Smooth muscle cell of the brain vasculature (primary cell): ENCODE results near the gene GNB1L.

Experiments used
- DNase-seq: peaks from one replicate; pipeline ENCODE4 v3.0.0-alpha.2; 2012; ENCODE audit warnings: low read depth, low spot score

The GNB1L gene

DNA sequence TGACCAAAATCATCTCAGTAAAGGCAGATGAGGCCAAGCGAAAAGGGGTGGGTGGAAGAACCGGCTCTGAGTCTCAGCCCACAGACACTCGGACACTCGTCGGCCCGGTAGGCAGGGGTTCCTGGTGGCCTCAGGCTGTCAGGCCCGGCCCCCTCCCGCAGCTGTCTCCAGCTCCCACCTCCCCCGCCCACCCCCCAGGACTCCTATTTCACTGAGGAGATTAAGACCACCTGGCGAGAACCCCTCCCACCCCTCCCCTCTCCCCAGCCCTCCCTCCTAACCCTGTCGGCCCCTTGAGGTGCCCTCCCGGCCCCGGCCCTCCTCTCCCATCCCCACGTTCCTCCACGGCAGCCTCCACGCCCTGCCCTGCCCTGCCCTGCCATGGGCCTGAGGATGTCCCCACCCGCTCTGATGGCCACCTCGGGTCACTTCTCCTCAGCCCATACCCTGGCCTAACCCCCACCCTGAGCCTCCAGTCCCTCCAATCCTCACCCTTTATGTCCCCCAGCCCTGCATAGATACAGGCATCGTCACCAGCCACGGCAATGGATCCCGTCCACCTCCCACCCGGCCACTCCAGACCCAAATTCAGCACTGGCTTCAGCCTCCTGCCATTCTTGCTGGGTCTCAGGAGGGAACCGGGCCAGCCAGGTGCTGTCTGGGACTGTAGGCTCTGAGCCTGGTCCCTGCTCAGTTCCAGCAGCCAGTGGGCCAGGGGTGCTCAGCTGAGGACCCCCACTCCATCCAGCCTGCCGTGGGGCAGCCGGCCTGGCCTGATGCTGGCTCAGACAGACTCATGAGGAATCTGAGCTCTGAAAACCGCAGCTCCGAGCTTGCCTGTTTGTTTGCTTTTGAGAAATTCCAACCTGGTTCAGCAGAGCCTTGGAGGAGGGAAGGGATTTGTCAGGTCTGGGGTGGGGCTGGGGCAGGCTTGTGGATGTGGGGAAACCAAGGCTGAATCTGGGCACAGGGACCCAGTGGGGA is 103.9 kb downstream of the GNB1L start:
- no peak for DNase-seq

DNA sequence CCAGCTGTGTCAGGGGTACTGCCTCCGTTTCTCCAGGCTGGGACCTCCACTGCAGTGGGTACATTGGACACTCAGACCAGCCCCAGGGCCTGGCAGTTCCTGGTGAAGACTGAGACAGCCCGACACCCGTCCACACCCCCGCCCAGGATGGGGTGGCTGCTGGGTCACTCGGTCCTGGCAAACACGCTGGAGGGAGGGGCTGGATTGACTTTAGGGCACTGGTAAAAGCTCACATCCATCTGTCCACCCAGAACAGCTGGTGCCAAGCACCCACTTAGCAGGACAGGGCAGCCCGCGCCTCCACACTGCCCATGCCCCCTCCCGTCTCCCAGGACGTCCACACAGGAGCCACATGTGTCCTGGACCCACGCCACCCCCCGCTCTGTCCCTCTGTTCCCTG is 104.8 kb downstream of the GNB1L start:
- no peak for DNase-seq

DNA sequence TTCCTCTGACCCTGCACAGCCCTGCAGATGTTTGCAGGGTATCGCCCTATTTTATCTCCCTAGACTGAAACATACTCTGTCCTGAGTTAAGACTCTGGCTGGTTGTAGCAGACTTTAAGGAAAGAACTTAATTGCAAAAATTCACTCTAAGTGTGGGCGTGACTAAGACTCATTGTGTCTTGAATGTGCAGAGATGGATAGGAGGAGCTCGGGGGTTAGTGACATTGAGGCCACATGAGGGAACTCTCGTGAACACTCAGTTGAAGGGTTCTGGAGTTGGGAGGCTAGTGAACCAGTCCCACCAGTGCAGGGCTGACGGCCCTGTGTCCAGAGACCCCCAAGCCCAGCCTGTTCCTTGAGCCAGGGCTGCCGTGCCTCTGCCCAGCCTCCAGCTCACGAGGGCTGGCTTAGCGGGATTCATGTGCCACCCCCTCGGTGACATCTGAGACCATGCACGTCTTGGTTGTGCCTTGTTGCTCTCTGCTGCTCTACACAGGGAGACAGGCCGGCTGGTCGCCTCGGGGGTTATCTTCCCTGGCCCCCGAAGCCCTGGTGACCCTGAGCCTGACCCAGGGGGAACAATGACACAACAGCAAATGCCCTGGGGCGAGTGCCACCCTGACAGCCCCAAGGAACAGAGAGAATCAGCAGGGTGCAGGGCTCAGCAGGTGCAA is 105.5 kb downstream of the GNB1L start:
- DNase-seq: no peak

DNA sequence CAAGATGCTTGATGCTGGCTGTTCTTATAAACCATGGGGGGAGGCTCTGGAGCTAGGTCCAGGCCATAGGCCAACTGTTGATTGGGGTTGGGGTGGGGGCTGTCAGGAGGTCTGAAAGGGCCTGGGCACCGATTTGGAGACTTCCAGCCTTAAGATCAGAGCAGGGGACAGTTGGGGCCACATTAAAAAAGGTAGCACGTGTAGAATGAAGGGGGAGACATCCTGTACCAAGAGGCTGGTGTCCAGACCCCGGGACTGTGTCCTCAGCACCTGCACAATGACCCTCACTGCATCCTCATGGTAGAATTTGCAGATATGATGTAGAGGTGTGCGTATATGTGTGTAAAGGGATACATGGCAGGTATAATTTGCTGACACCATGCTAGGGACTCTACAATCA is 106.5 kb downstream of the GNB1L start:
- no peak for DNase-seq

DNA sequence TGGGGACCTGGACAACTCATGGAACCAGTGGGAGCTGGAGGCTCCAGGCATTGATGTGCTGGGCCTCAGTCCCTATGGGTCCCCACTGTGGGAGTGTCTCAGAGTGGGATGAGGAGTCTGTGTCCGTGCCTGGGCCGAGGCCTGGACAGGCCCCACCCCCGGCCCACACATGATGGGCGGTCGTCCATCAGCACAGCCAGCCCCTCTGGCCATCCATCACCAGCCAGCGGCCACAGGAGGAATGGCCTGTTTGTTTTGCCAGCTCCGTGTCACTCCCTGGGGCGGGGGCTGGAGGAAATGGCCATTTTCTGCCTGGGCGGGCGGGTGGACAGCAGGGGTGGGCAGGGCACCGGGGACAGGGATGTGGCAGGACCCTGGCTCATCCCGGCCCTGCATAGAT is 107.1 kb downstream of the GNB1L start:
- DNase-seq: no peak

DNA sequence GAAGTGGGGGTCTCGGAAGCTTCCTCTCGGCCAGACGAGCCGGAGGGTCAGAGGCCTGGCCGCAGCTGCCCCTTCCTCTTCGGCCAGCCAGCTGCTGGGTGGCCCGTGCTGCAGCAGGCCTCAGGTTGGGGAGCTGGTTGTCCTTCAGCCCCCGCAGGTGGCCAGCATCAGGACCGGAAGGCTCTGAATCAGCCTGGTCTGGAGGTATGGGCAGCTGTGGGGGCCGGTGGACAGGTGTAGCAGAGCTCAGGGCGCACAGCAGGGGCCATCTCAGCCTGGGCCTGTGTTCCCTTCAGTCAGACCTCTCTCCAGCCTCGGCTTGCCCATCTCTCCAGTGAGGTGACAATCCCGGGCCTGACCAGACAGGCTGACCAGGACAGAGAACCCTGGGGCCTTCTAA is 107.9 kb downstream of the GNB1L start:
- DNase-seq: no peak

DNA sequence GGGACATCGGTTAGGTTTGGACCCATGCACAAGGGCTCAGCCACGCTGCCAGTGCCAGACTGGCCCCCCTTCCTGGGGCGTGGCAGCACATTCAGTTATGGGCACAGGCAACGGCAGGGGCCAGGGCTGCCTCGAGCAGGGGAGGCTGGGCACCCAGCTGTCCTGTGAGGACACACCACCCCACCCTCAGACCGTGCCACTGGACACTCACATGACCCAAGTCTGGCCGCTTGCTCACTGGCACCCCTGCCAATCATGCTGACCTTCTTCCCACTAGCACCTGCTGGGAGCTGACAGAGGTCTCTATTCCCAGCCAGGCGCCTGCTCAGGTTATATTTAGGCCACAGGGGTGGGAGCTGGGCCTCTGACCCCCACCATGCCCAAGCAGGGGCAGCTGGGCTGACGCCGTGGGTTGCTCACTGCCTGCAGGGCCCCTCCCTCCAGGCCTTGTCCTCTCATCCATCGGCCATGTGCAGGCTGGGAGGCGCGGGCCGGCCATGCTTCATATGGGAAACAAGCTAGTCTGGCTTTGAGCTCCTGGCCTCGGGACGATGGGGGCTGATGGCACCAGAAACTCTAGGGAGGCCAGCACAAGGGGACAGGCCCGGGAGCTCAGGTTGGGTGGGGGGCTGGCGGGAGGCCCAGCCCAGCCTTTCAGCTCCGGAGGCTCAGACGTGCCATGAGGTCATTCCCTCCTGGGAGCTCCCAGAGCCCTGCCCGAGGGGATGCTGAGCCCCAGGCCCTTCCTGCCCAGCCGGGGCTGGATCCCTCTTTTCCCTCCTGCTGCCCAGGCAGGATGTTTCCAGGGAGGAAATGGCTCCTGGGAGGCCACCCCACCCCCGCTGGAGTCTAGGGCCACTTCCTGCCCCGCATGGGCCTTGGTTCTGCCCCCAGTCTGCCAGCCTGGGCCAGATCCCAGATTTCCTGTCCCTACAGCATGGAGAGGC is 109.2 kb downstream of the GNB1L start:
- no peak for DNase-seq

DNA sequence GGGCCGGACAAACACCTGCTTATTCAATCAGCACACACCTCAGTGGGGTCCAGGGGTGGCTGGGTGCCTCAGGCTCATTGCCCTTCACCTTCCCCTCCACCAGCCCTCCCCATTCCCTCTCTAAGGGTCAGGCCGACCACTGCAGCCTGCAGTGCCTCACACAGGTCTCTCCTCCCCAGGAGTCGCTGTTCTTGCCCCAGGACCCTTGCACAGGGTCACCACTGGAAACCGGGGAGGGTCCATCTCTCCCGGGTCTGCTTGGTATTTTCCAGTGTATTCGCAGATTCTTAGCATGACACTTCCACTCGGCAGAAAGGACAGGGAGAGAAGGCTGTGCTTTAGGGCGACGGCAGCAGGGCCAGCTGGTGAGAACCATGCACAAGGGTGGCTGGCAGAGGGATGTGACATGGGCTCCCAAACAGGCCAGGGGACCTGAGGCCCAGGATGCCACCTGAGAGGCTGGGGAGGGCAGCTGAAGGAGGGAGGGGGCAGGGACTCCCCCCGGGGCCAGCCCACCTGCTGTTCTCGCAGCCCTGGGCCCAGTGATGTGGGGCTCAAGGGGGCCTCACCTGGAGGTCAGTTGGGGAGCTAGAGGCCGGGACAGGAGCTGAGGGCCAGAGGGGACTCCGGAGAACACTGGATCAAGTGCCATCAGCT is 110.2 kb downstream of the GNB1L start:
- DNase-seq: no peak

DNA sequence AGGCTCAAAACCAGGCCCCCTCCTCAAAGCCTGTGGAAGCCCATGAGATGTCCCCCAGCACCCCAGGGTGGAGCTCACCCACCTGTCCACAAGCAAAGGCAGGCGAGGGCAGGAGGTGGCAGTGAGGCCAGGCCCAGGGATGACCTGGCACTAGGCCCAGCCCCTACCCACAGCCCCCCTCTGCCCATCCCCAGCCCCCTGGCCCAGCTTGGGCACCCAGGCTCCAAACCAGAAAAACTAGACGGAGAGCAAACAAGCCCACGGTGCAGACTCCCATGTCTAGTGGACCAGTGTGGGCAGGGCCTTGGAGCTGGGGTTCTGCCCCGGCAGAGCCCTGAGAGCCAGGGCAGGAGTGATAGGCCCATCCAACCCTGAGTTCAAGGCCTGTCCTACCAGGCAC is 111.0 kb downstream of the GNB1L start:
- DNase-seq: no peak

DNA sequence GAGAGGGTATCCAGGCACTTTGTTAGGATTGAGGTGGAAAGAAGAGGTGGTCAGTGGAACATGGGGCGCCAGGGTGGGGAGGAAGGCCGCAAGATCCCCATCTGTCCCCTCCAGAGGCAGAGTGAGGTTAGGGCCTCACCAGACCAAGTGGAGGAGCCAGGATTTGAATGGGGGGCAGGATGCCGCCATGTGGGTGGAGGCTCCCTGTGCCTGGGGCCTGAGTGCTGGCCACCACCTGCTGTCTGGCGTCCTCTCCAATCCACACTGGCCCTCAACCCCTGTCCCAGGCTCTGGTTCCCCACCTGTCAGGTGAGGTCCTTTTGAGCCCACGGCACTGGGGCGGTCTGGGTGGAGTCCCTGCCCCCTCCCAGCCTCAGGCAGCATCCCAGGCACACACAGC is 111.6 kb downstream of the GNB1L start:
- no peak for DNase-seq

DNA sequence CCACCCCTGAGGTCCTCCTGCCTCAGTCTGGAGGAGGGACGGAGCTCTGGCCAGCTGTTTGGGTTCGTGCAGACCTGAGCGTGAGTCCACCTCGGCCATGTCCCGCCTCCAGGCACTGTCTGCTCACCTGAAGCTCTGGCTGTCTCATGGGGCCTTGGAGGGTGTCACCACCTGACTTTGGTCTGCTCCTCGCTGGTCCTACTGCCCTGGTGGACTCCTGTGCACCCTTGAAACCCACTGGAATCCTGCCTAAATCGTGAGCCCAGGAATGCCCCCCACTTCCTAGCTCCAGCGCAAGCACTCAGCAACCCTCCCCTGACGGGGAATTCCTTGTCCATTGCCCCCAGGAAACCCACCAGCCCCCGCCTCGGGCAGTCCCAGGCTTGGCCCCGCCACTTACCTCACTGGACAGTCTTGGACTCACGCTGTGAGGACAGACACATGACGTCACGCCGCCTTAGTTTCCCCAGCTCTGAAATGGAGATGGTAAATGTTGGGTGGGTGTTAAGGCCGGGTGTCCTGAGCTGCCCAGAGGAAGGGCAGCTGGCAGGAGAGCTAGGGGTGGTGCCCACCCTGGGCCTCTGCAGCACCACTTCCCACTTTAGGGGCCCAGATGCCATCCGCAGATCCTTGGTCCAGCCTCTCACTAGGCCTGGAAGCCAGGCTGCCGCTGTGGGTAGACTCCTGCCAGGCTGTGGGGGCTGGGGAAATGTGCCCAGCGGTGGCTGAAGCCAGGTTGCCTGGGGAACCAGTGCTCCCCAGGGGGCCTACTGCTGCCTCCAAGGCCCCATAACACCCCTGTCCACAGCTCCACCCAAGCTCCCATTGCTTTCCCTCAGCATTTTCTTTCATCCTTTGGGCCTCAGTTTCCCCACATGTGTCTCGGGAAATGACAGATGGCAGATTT is 112.3 kb downstream of the GNB1L start:
- no peak for DNase-seq

DNA sequence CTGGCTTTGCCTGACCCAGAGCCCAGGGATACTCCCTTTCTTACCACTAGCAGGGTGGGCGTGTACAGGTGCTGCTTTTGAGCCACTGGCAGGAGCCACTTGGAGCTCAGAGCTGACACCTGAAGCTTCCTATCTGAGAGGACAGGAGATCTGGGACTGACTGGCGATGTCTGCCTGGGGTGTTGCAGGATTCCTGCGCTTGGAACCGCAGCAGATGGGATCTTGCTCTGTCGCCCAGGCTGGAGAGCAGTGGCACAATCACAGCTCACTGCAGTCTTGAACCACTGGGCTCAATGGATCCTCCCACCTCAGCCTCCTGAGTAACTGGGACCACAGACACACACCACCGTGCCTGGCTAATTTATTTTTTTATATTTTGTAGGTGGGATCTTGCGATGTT is 113.6 kb downstream of the GNB1L start:
- no peak for DNase-seq

DNA sequence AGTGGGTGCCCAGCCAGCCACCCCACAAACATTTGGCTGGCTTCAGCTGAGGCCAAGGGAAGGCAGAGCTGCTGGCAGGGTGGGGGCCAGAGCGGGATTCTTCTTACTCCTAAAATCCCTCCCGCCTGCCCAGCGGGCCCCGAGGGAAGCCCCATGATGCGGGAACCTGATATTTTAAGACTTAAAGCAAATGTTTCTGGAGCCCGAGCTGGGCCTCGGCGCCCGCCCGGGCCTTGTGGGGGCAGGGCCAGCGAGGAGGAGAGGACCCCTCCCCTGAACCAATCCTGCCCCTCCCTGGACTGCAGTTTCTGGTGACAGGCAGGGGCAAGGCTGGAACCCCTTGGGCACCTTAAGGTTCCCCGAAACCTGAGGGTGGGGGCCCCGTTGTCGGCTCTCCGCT is 114.1 kb downstream of the GNB1L start:
- DNase-seq: no peak

DNA sequence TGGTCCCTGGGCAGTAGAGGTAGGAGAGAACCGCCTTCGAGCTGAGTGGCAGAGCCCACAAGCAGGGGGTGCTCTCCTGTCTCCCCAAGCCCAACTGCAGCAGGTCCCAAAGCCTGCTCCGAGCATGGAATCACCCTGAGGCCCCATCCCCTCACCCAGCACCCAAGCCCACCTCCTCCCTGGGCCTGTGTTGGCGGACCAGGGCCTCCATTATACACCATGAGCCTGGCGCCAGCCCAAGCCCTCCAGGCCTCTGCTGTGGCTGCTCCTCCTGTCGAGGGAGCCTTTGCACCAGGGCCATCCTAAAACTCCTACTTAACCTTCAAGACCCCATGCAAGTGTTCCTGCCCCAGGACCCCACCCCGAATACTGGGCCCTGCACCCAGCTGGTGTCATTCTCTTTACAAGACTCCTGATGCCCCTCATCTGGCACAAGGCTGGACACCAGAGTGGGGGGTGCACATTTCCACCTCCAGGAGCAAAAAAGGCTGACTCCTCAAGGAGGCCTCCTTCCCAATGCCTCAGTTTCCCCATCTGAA is 114.7 kb downstream of the GNB1L start:
- no peak for DNase-seq

DNA sequence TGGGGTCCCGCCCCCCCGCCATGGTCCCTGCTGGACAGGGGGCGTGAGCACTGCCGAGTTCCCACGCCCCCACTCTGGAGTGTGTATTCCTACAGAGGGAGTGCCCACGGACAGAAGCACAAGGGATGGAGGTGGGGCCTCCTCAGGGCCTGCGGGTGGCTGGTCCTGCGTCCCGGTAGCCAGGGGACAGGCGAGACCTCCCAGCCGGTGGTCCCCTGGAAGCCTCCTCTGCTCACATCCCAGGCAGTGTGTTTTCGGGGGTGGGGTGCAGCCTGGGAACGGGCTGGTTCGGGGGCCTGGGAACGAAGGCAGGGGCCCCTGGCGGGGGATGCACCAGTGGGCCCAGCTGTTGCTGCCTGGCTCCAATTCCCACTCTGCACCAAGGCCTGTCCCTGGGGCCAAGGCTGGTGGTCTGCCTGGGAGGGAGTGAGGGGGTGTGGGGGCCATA is 115.2 kb downstream of the GNB1L start:
- DNase-seq: no peak

DNA sequence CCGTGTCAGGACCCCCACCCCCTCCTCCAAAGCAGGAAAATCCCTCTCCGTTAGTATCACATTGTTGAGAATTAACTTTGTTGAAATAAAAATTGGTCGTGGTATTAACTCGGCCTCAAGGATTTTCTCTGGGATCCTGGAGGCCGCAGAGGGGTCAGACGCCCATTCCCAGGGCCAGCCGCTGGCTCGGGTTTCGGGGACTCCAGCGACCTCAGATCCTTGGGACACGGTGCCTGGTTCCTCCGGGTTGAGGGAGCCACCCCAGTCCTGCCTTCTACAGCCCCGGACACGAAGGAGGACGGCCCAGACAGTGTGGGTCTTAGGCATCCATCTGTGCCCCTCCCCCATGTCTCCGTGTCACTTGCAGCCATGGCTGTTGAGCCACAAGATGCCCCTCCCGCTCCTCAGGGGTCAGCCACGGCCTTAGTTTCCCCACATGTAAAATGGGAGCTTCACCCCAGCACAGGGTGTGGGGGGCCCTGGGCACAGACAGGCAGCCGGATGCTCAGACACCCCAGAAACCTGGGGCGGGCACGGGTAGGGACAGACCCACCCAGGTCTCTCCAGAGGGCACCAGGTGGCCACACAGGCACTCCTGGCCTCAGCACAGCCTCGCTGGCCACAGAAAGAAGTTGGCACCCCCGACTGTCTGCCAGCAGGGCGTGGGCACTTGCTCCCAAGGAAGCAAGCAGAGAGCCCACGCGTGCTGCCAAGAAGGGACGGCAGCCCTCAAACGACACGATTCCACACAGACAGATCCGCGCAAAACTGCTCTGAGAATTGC is 115.8 kb downstream of the GNB1L start:
- no peak for DNase-seq

DNA sequence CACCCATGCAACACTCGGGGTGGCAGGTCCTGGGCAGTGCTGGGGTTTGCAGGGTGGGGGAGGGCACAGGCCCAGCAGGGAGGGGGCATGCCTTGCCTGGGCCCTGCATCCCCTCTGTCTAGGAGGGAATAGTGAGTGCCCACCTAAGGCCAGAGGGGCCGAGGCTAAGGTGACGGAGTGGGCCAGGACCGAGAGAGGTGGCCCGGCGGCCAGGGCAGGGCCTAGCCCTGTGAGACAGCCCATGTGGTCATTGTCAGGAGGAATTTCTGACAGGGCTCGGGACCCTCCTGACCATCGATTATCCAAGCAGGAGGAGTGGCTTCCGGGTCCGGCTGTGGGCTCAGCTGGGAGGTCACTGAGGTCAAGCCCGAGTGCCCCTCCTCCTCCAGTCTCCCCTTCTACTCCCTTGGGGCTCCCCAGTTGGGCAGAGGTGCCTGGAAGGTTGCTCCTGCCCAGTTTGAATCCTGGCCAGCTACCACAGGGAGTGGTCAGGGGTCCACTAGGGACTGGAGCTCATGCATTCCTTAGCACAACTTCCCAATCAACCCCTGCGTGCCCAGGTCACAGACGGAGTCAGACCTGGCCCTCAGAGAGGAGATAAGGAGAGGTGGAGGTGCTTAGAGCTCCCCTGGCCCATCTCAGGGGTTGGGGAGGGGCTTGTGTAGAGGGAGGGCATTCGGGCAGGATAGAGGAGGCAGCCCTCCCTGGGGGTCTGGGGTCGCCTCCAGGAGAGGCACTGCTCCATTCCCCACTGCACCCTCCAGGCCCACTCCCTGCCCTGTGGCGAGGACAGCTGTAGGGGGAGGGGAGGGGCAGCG is 116.6 kb downstream of the GNB1L start:
- no peak for DNase-seq
